HepG2 (cell line): ENCODE results near the gene PRSS36. TPM values are rescaled to one million over a fixed set of nuclear protein-coding genes. Genes with fewer than 3 reads are reported as not detected.

ENCODE experiments used
- ATF2 ChIP-seq: sonication (generic); formaldehyde crosslinking; IDR thresholded peaks from 2 replicates; pipeline ENCODE4 v1.4.0; 2020; ENCODE audit warnings: missing genetic modification reagents
- EP300 ChIP-seq, 3 experiments: sonication (generic) in 1 of 3; formaldehyde crosslinking in 1 of 3; IDR thresholded peaks; 2 replicates each; pipeline versions ENCODE4 v1.5.1 to v1.6.1; 2011 to 2020; ENCODE audit warnings: low read depth in 2 of 3, low read length in 2 of 3, borderline replicate concordance in 1 of 3, improper control_type of control experiment in 1 of 3, mild to moderate bottlenecking in 1 of 3, missing genetic modification reagents in 1 of 3, moderate library complexity in 1 of 3
- HIVEP1 ChIP-seq: sonication (generic); formaldehyde crosslinking; IDR thresholded peaks from 2 replicates; pipeline ENCODE4 v1.4.0; 2020; ENCODE audit warnings: mild to moderate bottlenecking, missing genetic modification reagents
- PATZ1 ChIP-seq: sonication (generic); formaldehyde crosslinking; IDR thresholded peaks from 2 replicates; pipeline ENCODE4 v1.4.0; 2020; ENCODE audit warnings: missing genetic modification reagents
- REPIN1 ChIP-seq: sonication (generic); formaldehyde crosslinking; IDR thresholded peaks from 2 replicates; pipeline ENCODE4 v1.8.0; 2022; ENCODE audit warnings: missing genetic modification reagents, low read depth, mild to moderate bottlenecking, borderline replicate concordance
- SNRNP70 ChIP-seq: fragments of 200-400 bp; formaldehyde crosslinking; IDR thresholded peaks from 2 replicates; pipeline ENCODE4 v1.6.1; 2017; ENCODE audit warnings: mild to moderate bottlenecking, low read depth, low read length, moderate library complexity
- TCF12 ChIP-seq, 2 experiments: fragments of 450-650 bp in 1 of 2; sonication (generic) in 1 of 2; formaldehyde crosslinking in 1 of 2; IDR thresholded peaks; 2 replicates each; pipeline versions ENCODE4 v1.6.1 to v1.8.0; 2017 to 2022; ENCODE audit warnings: antibody characterized with exemption in 1 of 2, mild to moderate bottlenecking in 1 of 2, missing genetic modification reagents in 1 of 2, moderate library complexity in 1 of 2
- ZBTB44 ChIP-seq: sonication (generic); formaldehyde crosslinking; IDR thresholded peaks from 2 replicates; pipeline ENCODE4 v1.4.0; 2020; ENCODE audit warnings: missing genetic modification reagents
- ZNF234 ChIP-seq: sonication (generic); formaldehyde crosslinking; conservative IDR thresholded peaks from 2 replicates; pipeline ENCODE4 v1.5.1; 2020; ENCODE audit warnings: mild to moderate bottlenecking, missing genetic modification reagents
- ZNF235 ChIP-seq: sonication (generic); formaldehyde crosslinking; IDR thresholded peaks from 2 replicates; pipeline ENCODE4 v1.8.1; 2023; ENCODE audit warnings: mild to moderate bottlenecking, missing genetic modification reagents, borderline replicate concordance
- ZNF253 ChIP-seq: sonication (generic); formaldehyde crosslinking; IDR thresholded peaks from 2 replicates; pipeline ENCODE4 v1.8.0; 2022; ENCODE audit warnings: mild to moderate bottlenecking, missing genetic modification reagents, borderline replicate concordance
- ZNF354B ChIP-seq: sonication (generic); formaldehyde crosslinking; IDR thresholded peaks from 2 replicates; pipeline ENCODE4 v1.8.0; 2022; ENCODE audit warnings: mild to moderate bottlenecking, missing genetic modification reagents
- ZNF382 ChIP-seq: sonication (generic); formaldehyde crosslinking; IDR thresholded peaks from 2 replicates; pipeline ENCODE4 v1.5.0; 2020; ENCODE audit warnings: missing genetic modification reagents, mild to moderate bottlenecking, borderline replicate concordance
- ZNF432 ChIP-seq: sonication (generic); formaldehyde crosslinking; IDR thresholded peaks from 2 replicates; pipeline ENCODE4 v1.5.0; 2020; ENCODE audit warnings: missing genetic modification reagents, mild to moderate bottlenecking, borderline replicate concordance
- ZNF513 ChIP-seq: sonication (generic); formaldehyde crosslinking; conservative IDR thresholded peaks from 2 replicates; pipeline ENCODE4 v1.5.0; 2020; ENCODE audit warnings: missing genetic modification reagents
- polyA plus RNA-seq, 8 experiments: library from polyadenylated mRNA; depleted of rRNA in 3 of 8; stranded (reverse) in 7 of 8; unstranded in 1 of 8; fragments of >200 nt; fragmentation: Illumina TruSeq in 4 of 8; extraction: Trizol in 4 of 8; gene quantifications; 2 replicates each; pipeline versions ENCODE4 v1.2.1 to v1.2.3, GENCODE V29; 2011 to 2016; ENCODE audit warnings: low read depth in 4 of 8, missing spikeins in 1 of 8, mixed read lengths in 1 of 8; ENCODE audit not compliant: insufficient read depth in 1 of 8
- total RNA-seq, 5 experiments: library from RNA; depleted of rRNA; stranded (reverse); fragments of >200 nt; fragmentation: Illumina TruSeq; extraction: Trizol; gene quantifications; 2 replicates each; pipeline ENCODE4 v1.2.3, GENCODE V29; 2016; ENCODE audit warnings: low read depth in 1 of 5
- TF ChIP-seq, protein P1 (sequence below): sonication (generic); formaldehyde crosslinking; IDR thresholded peaks from 2 replicates; pipeline ENCODE4 v1.4.0; 2020; ENCODE audit warnings: missing genetic modification reagents, borderline replicate concordance

PRSS36 gene
- total and polyA plus RNA-seq, 2 of the 13 experiments (the other 11 are each of a cell fraction or from before 2014, with no cell fraction given), result 1.5 to 2.1 TPM

GRCh38 chr16:31108035-31108793, 41.7 kb downstream of the PRSS36 start, which contains the start of gene BCKDK (continued):
- 0 out of 2 replicates have a peak, but pooled peaks have one; percentile 5 for TF ChIP-seq PATZ1 (CRISPR knock-in tag)
- TF ChIP-seq TCF12 (IDR thresholded peaks at IDR 0.05), result no peak
- TF ChIP-seq TCF12 (CRISPR knock-in tag; IDR thresholded peaks at IDR 0.05), result peak; percentile 75
- 0 out of 2 replicates have a peak, but pooled peaks have one; percentile 68 for TF ChIP-seq ZBTB44
- TF ChIP-seq ZNF432, result no peak
- no peak for TF ChIP-seq HIVEP1
- peak; percentile 74; the same call in 1 of the 2 replicates for TF ChIP-seq ZNF253 (CRISPR knock-in tag)
- no peak; the same call in 1 of the 2 replicates for TF ChIP-seq REPIN1 (CRISPR knock-in tag)
- TF ChIP-seq ZNF513 (CRISPR knock-in tag), result no peak
- peak; percentile 46; the same call in 1 of the 2 replicates for TF ChIP-seq ATF2 (CRISPR knock-in tag)
- TF ChIP-seq, protein P1, sequence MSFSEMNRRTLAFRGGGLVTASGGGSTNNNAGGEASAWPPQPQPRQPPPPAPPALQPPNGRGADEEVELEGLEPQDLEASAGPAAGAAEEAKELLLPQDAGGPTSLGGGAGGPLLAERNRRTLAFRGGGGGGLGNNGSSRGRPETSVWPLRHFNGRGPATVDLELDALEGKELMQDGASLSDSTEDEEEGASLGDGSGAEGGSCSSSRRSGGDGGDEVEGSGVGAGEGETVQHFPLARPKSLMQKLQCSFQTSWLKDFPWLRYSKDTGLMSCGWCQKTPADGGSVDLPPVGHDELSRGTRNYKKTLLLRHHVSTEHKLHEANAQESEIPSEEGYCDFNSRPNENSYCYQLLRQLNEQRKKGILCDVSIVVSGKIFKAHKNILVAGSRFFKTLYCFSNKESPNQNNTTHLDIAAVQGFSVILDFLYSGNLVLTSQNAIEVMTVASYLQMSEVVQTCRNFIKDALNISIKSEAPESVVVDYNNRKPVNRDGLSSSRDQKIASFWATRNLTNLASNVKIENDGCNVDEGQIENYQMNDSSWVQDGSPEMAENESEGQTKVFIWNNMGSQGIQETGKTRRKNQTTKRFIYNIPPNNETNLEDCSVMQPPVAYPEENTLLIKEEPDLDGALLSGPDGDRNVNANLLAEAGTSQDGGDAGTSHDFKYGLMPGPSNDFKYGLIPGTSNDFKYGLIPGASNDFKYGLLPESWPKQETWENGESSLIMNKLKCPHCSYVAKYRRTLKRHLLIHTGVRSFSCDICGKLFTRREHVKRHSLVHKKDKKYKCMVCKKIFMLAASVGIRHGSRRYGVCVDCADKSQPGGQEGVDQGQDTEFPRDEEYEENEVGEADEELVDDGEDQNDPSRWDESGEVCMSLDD (CRISPR knock-in tag), result no peak
- no peak for TF ChIP-seq ZNF382 (CRISPR knock-in tag)
- TF ChIP-seq SNRNP70, result no peak
- TF ChIP-seq EP300 (IDR thresholded peaks at IDR 0.05; ENCODE audit: low read depth in 2 of 2, low read length in 2 of 2), result no peak
- no peak; the same call in 1 of the 2 replicates for TF ChIP-seq EP300 (CRISPR knock-in tag; IDR thresholded peaks at IDR 0.05; ENCODE audit: borderline replicate concordance)
- TF ChIP-seq ZNF234 (CRISPR knock-in tag), result no peak
- TF ChIP-seq ZNF235 (CRISPR knock-in tag), result peak; percentile 89; the same call in 1 of the 2 replicates
- no peak; the same call in 1 of the 2 replicates for TF ChIP-seq ZNF354B (CRISPR knock-in tag)
